Ovary (tissue), 9 donors: ENCODE measurements around the gene NCOA3. TPM values are rescaled to one million over a fixed set of nuclear protein-coding genes. Genes with fewer than 3 reads are reported as not detected.
"Not testable (repeated sequence)": the region's sequence is repeated elsewhere in the genome, so short reads cannot be mapped to it uniquely, and the experiment has no call there.

Experiments used
- DNase-seq, 5 donors: peaks; one replicate each; pipeline ENCODE4 v3.0.0-alpha.2; 2019 to 2020
- H3K27ac ChIP-seq, 2 donors: fragments of 200-600 bp; one replicate each; pipeline versions ENCODE4 v1.5.1 to v1.8.0; 2019 to 2022
- H3K27me3 ChIP-seq: fragments of 200-600 bp; one replicate; pipeline ENCODE4 v1.8.0; 2022
- H3K36me3 ChIP-seq: fragments of 200-600 bp; sonication (generic); one replicate; pipeline ENCODE4 v1.5.1; 2019
- H3K4me1 ChIP-seq: one replicate; pipeline ENCODE4 v1.8.1; 2013; ENCODE audit warnings: mild to moderate bottlenecking, moderate library complexity; ENCODE audit not compliant: insufficient read depth
- H3K4me3 ChIP-seq: fragments of 200-600 bp; sonication (generic); one replicate; pipeline ENCODE4 v1.5.1; 2017
- H3K9me3 ChIP-seq, 2 donors: fragments of 200-600 bp in 1 of 2; sonication (generic) in 1 of 2; one replicate each; pipeline versions ENCODE4 v1.5.1 to v1.8.1; 2013 to 2019; ENCODE audit warnings: mild to moderate bottlenecking in 1 of 2, moderate library complexity in 1 of 2
- EP300 ChIP-seq: sonication (generic); formaldehyde crosslinking; IDR thresholded peaks from one replicate; pipeline ENCODE4 v1.6.1; 2017; ENCODE audit warnings: antibody characterized with exemption
- POLR2A ChIP-seq: fragments of 450-650 bp; IDR thresholded peaks from one replicate; pipeline ENCODE4 v1.6.1; 2017; ENCODE audit warnings: antibody characterized with exemption, mild to moderate bottlenecking, moderate library complexity
- WGBS, 3 donors: extraction: QIAGEN DNeasy Blood & Tissue Kit in 1 of 3; methylation state at CpG; one replicate each; pipeline versions ENCODE4 v1.1.5 to v1.1.7; 2013 to 2017; 5-methylcytosine and 5-hydroxymethylcytosine counted together
- intact Hi-C, 4 donors: fragments of 100-400 bp; cut with DNase I; formaldehyde crosslinking; loops; one replicate each; pipeline versions ENCODE4 v1.11.0 to v1.15.1; 2022 to 2023
- polyA plus RNA-seq, 2 donors: library from polyadenylated mRNA; stranded (reverse); fragments of 200-250 nt in 1 of 2; fragments of 350-450 nt in 1 of 2; fragmentation: Illumina TruSeq in 1 of 2; extraction: RNeasy Lipid Tissue Mini Kit (QIAGEN cat#74804) in 1 of 2; gene quantifications; one replicate each; pipeline ENCODE4 v1.2.3, GENCODE V29; 2013 to 2014
- total RNA-seq, 7 donors: library from RNA; depleted of rRNA in 2 of 7; stranded (reverse); fragments of >200 nt in 2 of 7; fragmentation: NEBNext Ultra II Directional in 3 of 7; extraction: Animal tissue kit (Norgen Biotek cat#: 25700) in 3 of 7; gene quantifications; one replicate each; pipeline versions ENCODE4 v1.1.0 to v1.2.4, GENCODE V29; 2016 to 2023
- TF ChIP-seq, protein P1 (sequence below), 3 donors: fragments of 450-650 bp in 2 of 3; fragments of 200-600 bp in 1 of 3; IDR thresholded peaks; one replicate each; pipeline versions ENCODE4 v1.5.1 to v1.8.0; 2016 to 2022; ENCODE audit warnings: antibody characterized with exemption in 3 of 3, mild to moderate bottlenecking in 1 of 3
- donor health status: DM: no; HTN: no; CAD: no; lungs with moderate emphysema.
- donor health status: DM: no; HTN: no; CAD: no.
- donor health status: Bipolar disorder and iron deficiency.
- donor health status: DM: yes; HTN: yes; CAD: no.
- donor health status: DM: no; HTN: no; CAD: no.
- donor health status: DM: yes; HTN: yes; CAD: no.

Gene NCOA3
- total and polyA plus RNA-seq, 9 donors, result 8.2 to 32.4 (median 25.7) TPM

DNA sequence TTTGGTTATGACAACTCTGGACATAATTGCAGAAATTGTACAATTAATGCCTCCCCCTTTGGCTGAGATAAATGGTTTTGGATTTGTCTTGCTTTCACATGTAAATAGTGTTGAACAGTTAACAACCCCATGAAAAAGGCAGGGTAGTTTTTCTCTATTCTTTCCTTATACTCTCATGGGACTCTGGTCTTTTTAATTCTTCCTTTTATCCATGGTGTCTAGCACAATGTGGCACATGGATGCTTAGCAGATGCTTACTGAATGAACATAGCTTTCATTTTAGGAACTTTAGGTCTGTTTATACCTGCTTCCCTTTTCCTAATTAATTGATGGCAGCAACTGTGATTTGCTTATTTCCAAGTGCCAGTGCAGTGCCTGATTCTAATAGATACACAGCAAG lies 75.6 kb downstream of the NCOA3 start:
- DNase-seq, result no peak
- peak overlapping the region in 1 of 2 donors; percentile 60 for H3K27ac ChIP-seq
- H3K36me3 ChIP-seq, result no peaks in the 10 kb centered on the region
- H3K4me3 ChIP-seq, result no peak overlapping the region
- peaks cover 6% of the 10 kb centered on the region for H3K4me1 ChIP-seq
- TF ChIP-seq, protein P1, sequence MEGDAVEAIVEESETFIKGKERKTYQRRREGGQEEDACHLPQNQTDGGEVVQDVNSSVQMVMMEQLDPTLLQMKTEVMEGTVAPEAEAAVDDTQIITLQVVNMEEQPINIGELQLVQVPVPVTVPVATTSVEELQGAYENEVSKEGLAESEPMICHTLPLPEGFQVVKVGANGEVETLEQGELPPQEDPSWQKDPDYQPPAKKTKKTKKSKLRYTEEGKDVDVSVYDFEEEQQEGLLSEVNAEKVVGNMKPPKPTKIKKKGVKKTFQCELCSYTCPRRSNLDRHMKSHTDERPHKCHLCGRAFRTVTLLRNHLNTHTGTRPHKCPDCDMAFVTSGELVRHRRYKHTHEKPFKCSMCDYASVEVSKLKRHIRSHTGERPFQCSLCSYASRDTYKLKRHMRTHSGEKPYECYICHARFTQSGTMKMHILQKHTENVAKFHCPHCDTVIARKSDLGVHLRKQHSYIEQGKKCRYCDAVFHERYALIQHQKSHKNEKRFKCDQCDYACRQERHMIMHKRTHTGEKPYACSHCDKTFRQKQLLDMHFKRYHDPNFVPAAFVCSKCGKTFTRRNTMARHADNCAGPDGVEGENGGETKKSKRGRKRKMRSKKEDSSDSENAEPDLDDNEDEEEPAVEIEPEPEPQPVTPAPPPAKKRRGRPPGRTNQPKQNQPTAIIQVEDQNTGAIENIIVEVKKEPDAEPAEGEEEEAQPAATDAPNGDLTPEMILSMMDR (IDR thresholded peaks at IDR 0.05), result no peak
- no peak for TF ChIP-seq POLR2A
- no peak for TF ChIP-seq EP300
- intact Hi-C loops, result loop anchor here in 1 of 4 donors (10.0 kb wide), 1 partner anchor 73 kb away; the partner anchor contains the start of gene NCOA3
- H3K9me3 ChIP-seq, result no peaks in the 10 kb centered on the region
- H3K27me3 ChIP-seq, result no peaks in the 10 kb centered on the region

DNA sequence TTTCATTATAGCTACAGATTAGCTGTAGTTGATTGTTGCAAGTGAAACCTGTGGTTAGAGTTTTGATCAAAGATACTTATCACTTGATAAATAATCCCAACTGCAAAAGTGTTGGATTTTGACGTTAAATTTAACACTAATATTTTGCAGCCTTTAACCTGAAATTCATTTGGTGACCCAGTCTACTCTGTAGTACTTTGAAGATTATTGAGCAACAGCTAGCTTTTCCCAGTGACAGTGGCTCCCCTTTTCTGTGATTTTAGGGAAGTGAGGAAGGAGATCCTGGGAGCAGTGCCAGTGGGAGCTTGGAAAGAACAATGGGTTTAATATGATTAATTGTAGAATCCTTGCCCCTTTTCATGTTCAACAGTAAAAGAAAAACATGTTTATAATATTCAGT lies 76.9 kb downstream of the NCOA3 start:
- Histone ChIP-seq H3K36me3 (no peaks in the 10 kb centered on the region), H3K27me3 (no peaks in the 10 kb centered on the region), H3K4me1 (peaks cover 8% of the 10 kb centered on the region), H3K27ac (peak overlapping the region in 1 of 2 donors; percentile 60), H3K9me3 (no peaks in the 10 kb centered on the region), H3K4me3 (no peak overlapping the region)
- intact Hi-C loops, result loop anchor here in 1 of 4 donors (10.0 kb wide), 1 partner anchor 74 kb away; the partner anchor contains the start of gene NCOA3
- TF ChIP-seq, protein P1 (IDR thresholded peaks at IDR 0.05), result no peak
- TF ChIP-seq POLR2A (no peak), EP300 (no peak)
- WGBS, 3 donors, result 24 to 33% (median 26%) methylated on average over 1 of the region's 1 CpG
- DNase-seq, result peak in 3 of 5 donors; percentile 35 to 42 (median 42)

DNA sequence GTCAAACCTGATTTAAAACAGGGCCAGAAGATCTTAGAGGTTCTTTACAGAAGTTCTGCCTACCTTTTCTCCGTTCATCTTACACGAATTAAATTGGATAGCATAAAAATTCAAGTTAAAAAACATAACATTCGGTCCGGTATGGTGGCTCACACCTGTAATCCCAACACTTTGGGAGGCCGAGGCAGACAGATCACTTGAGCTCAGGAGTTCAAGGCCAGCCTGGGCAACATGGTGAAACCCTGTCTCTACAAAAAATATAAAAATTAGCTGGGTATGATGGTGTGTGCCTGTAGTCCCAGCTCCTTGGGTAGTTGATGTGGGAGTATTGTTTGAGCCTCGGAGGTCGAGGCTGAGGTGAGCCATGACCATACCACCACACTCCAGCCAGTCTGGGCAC lies 79.0 kb downstream of the NCOA3 start:
- 79 to 82% (median 79%) methylated on average over 7 of the region's 7 CpGs for WGBS, 3 donors
- H3K36me3 ChIP-seq, H3K27me3 ChIP-seq, H3K27ac ChIP-seq, DNase-seq, H3K9me3 ChIP-seq, H3K4me1 ChIP-seq, intact Hi-C loops, H3K4me3 ChIP-seq: not testable (repeated sequence)

DNA sequence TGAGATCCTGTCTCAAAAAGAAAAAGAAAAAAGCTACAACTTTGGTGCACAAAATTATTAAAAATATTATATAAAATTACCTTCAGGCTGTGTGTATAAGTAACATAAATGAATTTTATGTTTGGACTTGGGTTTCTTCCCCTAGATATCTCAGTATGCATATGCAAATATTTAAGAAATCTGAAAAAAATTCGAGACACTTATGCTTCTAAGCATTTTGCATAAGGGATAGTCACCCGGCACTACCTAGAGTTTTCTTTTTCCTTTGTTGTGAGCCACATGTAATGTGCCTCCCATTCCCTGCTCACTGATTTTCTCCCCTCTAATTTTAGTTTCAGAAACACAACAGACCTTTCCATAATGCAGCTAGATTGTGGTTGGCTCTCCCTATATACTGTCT lies 79.4 kb downstream of the NCOA3 start:
- no peaks in the 10 kb centered on the region for H3K9me3 ChIP-seq
- 60 to 72% (median 65%) methylated on average over 2 of the region's 2 CpGs for WGBS, 3 donors
- no peaks in the 10 kb centered on the region for H3K36me3 ChIP-seq
- H3K27ac ChIP-seq, result no peak overlapping the region
- H3K27me3 ChIP-seq, result no peaks in the 10 kb centered on the region
- intact Hi-C loops, result no loop called here
- H3K4me1 ChIP-seq, result peaks cover 8% of the 10 kb centered on the region
- no peak overlapping the region for H3K4me3 ChIP-seq
- TF ChIP-seq EP300, result no peak
- TF ChIP-seq, protein P1 (IDR thresholded peaks at IDR 0.05), result no peak
- no peak for TF ChIP-seq POLR2A
- no peak for DNase-seq

DNA sequence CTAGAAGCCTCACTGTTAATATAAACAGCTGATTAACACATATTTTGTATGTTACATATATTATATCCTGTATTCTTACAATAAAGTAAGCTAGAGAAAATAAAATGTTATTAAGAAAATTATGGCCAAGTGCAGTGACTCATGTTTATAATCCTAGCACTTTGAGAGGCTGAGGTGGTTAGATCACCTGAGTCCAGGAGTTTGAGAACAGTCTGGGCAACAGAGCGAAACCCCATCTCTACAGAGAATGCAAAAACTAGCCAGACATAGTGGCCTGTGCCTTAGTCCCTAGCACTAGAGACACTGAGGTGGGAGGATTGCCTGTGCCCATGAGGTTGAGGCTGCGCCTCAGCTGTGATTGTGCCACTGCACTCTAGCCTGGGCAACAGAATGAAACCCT lies 81.9 kb downstream of the NCOA3 start:
- Histone ChIP-seq H3K36me3 (no peaks in the 10 kb centered on the region), H3K4me3 (no peak overlapping the region), H3K9me3 (no peaks in the 10 kb centered on the region), H3K27ac (no peak overlapping the region), H3K4me1 (peaks cover 9% of the 10 kb centered on the region), H3K27me3 (no peaks in the 10 kb centered on the region)
- no peak for DNase-seq
- intact Hi-C loops, result no loop called here
- TF ChIP-seq EP300, result no peak
- TF ChIP-seq, protein P1 (IDR thresholded peaks at IDR 0.05), result no peak
- TF ChIP-seq POLR2A, result no peak
- WGBS, 3 donors, result 92 to 100% (median 97%) methylated on average over 2 of the region's 2 CpGs
